Mucosa of stomach (tissue), 1 donor: ENCODE measurements around the gene DCAF16.
A peak's percentile ranks its signal among the peaks of the same experiment; 100 is the strongest.

Experiments used
- H3K27me3 ChIP-seq: one replicate; pipeline ENCODE4 v1.7.0; 2013; ENCODE audit warnings: mild to moderate bottlenecking, low read length; ENCODE audit not compliant: control insufficient read depth, insufficient read depth
- H3K36me3 ChIP-seq: one replicate; pipeline ENCODE4 v1.7.0; 2013; ENCODE audit warnings: low read length; ENCODE audit not compliant: control insufficient read depth, insufficient read depth
- H3K4me1 ChIP-seq: one replicate; pipeline ENCODE4 v1.7.0; 2013; ENCODE audit warnings: mild to moderate bottlenecking, low read length; ENCODE audit not compliant: control insufficient read depth, insufficient read depth
- H3K4me3 ChIP-seq: one replicate; pipeline ENCODE4 v1.7.0; 2013; ENCODE audit warnings: low read length
- H3K9ac ChIP-seq: one replicate; pipeline ENCODE4 v1.7.0; 2013; ENCODE audit warnings: mild to moderate bottlenecking, low read length, moderate library complexity
- H3K9me3 ChIP-seq: one replicate; pipeline ENCODE4 v1.7.0; 2013; ENCODE audit warnings: mild to moderate bottlenecking, low read length, moderate library complexity; ENCODE audit not compliant: control insufficient read depth
- donor health status: Pancreatic carcinoma.

Gene DCAF16

DNA sequence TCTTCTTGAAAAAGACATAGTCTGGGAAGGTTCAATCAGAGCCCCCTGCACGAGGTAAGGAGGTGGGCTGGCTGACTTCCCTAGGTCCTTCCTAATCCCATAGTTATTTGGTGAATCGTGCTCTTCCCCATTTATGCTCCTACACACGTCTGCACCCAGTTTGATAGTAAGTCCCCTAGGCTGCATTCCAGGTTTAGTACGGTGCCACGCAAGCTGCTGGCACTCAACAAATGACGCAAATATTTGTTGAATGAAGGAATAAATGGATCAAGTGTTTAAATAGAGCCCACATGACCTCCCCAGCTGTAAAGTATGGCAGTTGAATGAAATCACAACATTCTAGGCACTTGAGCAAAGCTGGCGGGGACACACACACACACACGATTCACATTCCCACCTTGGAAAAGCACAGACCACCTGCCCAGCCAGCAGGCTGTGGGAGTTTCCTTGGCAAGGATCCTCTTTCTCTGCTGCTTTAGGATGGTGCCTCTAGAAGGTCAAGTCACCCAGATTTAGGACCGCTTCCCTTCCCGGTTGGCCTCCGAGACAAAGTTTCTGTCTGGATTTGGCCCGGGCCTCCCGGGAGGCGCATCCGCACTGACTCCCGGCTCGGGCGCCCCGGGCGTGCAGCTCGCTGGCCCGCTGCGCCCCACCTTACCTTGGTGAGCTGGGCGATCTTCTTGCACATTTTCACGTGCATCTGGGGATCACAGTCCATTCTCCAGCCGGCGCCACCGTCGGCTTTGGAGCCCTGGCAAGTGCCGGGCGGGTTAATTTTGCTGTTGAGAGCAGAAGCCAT lies 29.9 kb downstream of the DCAF16 start:
- Histone ChIP-seq H3K9ac (peak overlapping the region; percentile 39), H3K9me3 (no peaks in the 10 kb centered on the region), H3K4me1 (peaks cover 10% of the 10 kb centered on the region), H3K27me3 (peaks cover 33% of the 10 kb centered on the region), H3K36me3 (no peaks in the 10 kb centered on the region), H3K4me3 (peak overlapping the region; percentile 47)

DNA sequence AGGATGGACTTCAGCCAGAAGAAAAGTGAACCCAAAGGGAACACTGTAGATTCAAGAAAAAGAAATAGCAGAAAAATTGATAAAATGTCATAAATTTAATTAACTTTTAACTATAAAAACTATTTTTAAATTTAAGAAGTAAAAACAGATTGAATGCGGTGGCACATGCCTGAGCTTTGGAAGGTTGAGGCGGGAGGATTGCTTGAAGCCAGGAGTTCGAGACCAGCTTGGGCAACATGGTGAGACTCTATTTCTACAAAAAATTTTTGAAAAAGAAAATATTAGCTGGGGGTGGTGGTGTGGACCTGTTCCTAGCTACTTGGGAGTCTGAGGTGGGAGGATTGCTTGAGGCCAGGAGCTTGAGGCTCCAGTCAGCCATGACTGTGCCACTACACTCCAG lies 32.1 kb downstream of the DCAF16 start:
- no peak overlapping the region for H3K9ac ChIP-seq
- H3K27me3 ChIP-seq, result peaks cover 33% of the 10 kb centered on the region
- peaks cover 10% of the 10 kb centered on the region for H3K4me1 ChIP-seq
- no peaks in the 10 kb centered on the region for H3K36me3 ChIP-seq
- no peak overlapping the region for H3K4me3 ChIP-seq
- no peaks in the 10 kb centered on the region for H3K9me3 ChIP-seq

DNA sequence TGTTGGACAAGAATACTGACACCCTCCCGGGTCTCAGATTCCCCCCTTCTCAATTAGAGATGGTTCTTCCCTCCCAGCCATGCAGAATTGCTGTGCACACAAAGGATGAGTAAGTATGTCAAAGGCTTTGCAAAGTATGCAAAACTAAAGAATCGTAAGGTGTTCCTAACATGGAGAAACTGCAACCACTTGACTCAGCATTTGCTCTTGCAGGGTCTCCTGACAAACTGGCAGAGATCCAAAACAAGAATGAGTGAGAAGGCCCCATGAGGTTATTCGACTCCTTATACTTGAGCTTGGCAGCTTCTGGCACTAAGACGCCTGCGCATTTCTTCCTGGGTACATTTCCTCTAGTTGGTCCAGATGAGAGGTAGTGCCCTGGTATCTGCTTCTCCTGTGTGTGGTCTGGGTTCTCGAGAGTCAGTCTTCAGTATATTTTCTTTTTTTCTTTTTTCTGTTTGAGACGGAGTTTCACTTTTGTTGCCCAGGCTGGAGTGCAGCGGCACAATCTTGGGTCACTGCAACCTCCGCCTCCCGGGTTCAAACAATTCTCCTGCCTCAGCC lies 37.3 kb downstream of the DCAF16 start:
- H3K4me1 ChIP-seq, result no peaks in the 10 kb centered on the region
- no peaks in the 10 kb centered on the region for H3K9me3 ChIP-seq
- no peaks in the 10 kb centered on the region for H3K36me3 ChIP-seq
- H3K9ac ChIP-seq, result no peak overlapping the region
- no peak overlapping the region for H3K4me3 ChIP-seq
- H3K27me3 ChIP-seq, result no peaks in the 10 kb centered on the region

DNA sequence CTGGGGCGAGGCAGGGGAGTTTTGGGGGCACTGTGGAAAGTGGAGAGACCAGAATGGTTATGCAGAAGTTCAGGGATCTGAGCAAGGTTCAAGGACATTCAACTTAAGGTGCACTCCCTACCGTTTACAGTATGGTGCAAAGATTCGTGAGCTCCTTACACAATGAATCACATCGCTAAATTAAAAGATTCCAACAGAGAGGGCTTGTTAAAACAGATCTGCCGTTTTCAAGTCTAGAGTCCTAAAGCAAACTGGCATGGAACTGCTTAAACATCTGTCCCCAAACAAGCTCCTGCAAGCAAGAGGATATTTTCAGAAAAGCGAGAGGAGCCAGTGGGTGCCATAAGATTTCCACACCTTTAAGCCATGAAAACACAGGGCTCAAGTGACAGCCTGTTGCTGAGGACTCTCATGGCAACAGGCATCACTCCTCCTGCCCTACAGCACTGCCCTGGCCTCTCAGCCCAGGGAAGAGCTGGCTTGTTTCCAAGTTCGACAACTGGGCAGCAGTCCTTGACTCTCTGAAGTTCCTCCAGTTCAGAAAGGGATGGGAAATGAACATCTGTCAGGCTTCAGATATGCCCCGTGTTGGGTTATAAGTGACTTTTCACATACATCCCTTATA lies 39.2 kb downstream of the DCAF16 start:
- H3K4me1 ChIP-seq, result no peaks in the 10 kb centered on the region
- no peak overlapping the region for H3K9ac ChIP-seq
- no peaks in the 10 kb centered on the region for H3K27me3 ChIP-seq
- H3K9me3 ChIP-seq, result no peaks in the 10 kb centered on the region
- H3K4me3 ChIP-seq, result no peak overlapping the region
- H3K36me3 ChIP-seq, result no peaks in the 10 kb centered on the region

DNA sequence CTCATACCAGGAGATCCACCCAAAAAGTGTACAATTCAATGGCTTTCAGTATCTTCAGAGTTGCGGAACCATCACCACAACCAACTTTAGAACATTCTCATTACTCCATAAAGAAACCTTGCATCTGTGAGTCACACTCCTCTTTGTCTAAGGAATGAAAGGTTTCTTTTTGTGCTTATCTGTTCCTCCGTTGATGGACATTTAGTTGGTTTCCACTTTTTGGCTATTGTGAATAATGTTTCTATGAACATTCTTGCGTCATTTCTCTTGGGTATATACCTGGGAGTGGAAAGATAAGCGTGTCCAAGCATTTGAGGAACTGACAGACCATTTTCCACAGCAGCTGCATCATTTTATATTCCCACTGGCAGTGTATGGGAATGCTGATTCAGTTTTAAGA lies 39.7 kb downstream of the DCAF16 start:
- H3K27me3 ChIP-seq, result no peaks in the 10 kb centered on the region
- H3K36me3 ChIP-seq, result no peaks in the 10 kb centered on the region
- H3K9me3 ChIP-seq, result no peaks in the 10 kb centered on the region
- H3K9ac ChIP-seq, result no peak overlapping the region
- no peaks in the 10 kb centered on the region for H3K4me1 ChIP-seq
- H3K4me3 ChIP-seq, result no peak overlapping the region

DNA sequence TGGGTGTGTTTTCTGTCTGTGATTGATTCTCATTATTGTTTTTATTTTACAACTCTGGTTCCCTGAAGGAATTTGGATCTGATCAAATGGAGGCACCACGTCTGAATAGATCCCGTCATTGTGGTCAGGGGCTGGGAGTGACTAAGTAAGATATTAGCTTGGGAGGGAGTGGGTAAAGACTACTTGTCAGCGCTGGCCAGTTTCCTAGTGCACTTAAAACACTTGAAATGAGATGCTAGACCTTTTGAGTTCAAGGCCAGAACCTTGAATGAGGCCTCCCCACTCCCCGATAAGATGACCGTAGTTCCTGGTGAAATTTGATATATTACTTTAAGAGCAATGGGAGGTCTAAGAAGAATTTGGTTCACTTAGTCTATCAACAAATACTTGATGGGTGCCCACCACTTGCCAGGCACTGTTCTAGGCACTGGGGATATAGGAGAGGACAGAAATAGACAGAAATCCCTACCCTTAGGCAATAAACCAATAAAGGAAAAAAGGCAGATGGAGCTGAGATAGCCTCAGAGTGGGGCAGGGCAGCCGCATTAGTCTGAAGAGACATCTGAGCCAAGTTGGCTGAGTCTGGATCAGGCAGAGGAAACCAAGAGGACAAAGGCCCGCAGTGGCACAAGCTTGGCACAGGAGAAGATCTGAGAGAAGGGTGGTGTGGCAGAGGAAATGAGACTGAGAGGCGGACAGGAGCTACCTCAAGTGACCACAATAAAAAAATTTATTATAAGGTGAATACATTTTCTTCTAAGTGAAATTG lies 41.0 kb downstream of the DCAF16 start:
- H3K4me1 ChIP-seq, result no peaks in the 10 kb centered on the region
- no peaks in the 10 kb centered on the region for H3K9me3 ChIP-seq
- H3K27me3 ChIP-seq, result no peaks in the 10 kb centered on the region
- H3K9ac ChIP-seq, result no peak overlapping the region
- H3K4me3 ChIP-seq, result no peak overlapping the region
- no peaks in the 10 kb centered on the region for H3K36me3 ChIP-seq

DNA sequence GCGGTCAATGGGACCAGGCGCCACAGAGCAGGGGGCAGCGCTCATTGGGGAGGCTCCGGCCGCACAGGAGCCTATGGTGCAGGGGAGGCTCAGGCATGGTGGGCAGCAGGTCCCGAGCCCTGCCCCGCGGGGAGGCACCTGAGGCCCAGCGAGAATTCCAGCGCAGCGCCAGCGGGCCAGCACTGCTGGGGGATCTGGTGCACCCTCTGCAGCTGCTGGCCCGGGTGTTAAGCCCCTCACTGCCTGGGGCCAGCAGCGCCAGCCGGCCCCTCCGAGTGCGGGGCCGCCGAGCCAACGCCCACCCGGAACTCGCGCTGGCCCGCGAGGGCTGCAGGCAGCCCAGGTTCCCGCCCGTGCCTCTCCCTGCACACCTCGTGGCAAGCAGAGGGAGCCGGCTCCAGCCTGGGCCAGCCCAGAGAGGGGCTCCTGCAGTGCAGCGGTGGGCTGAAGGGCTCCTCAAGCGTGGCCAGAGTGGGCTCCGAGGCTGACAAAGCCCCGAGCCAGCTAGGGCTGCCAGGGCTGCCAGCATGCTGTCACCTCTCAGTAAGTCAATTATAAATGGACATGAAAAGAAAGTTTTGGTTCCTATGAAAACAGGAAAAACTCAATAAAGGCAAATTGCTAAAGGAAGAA lies 43.6 kb downstream of the DCAF16 start:
- no peaks in the 10 kb centered on the region for H3K36me3 ChIP-seq
- H3K9ac ChIP-seq, result no peak overlapping the region
- H3K9me3 ChIP-seq, result no peaks in the 10 kb centered on the region
- H3K4me1 ChIP-seq, result no peaks in the 10 kb centered on the region
- no peaks in the 10 kb centered on the region for H3K27me3 ChIP-seq
- no peak overlapping the region for H3K4me3 ChIP-seq

DNA sequence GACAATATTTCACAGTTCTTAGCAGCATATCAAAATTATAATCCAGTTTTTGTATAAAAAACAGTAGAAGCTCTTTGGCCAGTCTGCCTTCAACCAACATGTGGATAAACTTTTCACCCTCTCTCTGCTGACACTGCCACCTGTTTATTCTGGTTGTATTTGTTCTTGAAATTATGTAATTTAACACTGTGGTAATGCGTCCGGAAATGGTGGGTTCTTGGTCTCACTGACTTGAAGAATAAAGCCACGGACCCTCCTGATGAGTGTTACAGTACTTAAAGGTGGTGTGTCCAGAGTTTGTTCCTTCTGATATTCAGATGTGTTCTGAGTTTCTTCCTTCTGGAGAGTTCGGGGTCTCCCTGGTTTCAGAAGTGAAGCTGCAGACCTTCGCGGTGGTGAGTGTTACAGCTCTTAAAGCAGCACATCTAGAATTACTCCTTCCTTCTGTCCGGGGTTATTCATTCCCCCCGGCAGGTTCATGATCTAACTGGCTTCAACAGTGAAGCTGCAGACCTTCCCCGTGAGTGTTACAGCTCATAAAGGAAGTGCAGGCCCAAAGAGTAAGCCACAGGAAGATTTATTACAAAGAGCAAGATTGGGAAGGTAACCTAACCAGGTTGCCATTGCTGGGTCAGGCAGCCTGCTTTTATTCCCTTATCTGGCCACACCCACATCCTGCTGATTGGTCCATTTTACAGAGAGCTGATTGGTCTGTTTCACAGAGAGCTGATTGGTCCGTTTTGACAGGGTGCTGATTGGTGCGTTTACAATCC lies 44.9 kb downstream of the DCAF16 start:
- Histone ChIP-seq H3K4me3 (no peak overlapping the region), H3K9me3 (no peaks in the 10 kb centered on the region), H3K9ac (no peak overlapping the region), H3K27me3 (no peaks in the 10 kb centered on the region), H3K36me3 (no peaks in the 10 kb centered on the region), H3K4me1 (no peaks in the 10 kb centered on the region)

DNA sequence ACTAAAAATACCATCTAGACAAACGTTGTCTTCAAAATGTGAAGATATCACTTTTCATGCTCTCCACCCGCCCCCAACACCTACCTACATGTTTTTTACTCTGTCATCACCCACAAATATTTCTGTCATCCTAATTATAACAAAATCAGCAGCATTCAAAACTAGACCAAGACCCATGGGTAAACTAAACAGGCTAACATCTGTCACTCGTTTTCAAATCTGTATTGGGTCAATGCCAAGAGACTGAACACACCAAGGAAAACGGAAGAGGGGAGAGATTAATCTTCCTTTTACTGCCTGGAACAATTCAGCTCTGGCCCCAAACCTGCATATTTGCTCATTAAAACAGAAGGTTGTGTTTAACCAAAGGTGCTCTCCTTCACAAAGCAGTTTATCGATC lies 46.6 kb downstream of the DCAF16 start:
- Histone ChIP-seq H3K4me3 (no peak overlapping the region), H3K27me3 (no peaks in the 10 kb centered on the region), H3K36me3 (no peaks in the 10 kb centered on the region), H3K4me1 (no peaks in the 10 kb centered on the region), H3K9ac (no peak overlapping the region), H3K9me3 (no peaks in the 10 kb centered on the region)

DNA sequence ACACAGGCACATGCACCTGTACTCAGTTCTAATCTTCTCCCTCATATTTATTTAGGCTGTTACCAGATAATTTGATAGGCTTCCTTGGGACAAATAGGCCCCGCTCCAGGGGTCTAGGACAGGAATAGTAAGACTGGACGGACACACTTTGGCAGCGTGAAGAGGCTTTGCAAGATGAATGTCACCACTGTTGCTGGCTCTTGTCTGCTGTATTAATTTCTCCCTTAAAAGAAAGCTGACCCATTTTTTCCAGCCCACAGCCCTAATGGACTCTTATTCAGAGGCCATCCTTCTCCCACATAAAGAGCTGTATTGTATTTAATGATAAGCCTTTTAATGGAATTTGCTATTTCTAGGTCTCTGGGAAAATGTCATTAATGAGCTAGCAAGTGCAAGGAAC lies 47.1 kb downstream of the DCAF16 start:
- no peak overlapping the region for H3K4me3 ChIP-seq
- no peaks in the 10 kb centered on the region for H3K36me3 ChIP-seq
- H3K9me3 ChIP-seq, result no peaks in the 10 kb centered on the region
- H3K9ac ChIP-seq, result no peak overlapping the region
- H3K27me3 ChIP-seq, result no peaks in the 10 kb centered on the region
- H3K4me1 ChIP-seq, result no peaks in the 10 kb centered on the region

DNA sequence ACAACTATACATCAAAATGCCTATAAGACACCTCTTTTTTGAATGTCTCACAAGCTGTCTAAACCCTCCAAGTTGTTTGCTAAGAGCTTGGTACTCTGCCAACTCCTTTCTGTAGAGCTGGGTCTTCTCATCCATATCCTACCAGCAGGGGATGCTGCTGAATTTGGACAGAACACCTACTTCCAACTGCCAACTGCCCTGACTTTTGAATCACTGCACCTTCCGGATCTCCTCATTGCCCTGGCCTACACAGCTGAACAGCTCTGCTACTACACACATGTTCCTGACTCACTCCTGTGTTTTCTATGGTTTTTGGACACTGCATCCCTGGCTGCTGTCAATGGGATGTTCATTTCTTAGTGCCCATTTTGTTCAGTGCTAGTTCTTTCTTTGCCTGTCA lies 47.8 kb downstream of the DCAF16 start:
- H3K4me3 ChIP-seq, result no peak overlapping the region
- no peaks in the 10 kb centered on the region for H3K27me3 ChIP-seq
- H3K36me3 ChIP-seq, result no peaks in the 10 kb centered on the region
- no peaks in the 10 kb centered on the region for H3K4me1 ChIP-seq
- H3K9me3 ChIP-seq, result no peaks in the 10 kb centered on the region
- H3K9ac ChIP-seq, result no peak overlapping the region
